Fibroblast of peridontal ligament (primary cell): ENCODE data around the gene TRAF3.
A peak's percentile ranks its signal among the peaks of the same experiment; 100 is the strongest.
"Not testable (repeated sequence)": the region's sequence is repeated elsewhere in the genome, so short reads cannot be mapped to it uniquely, and the experiment has no call there.

Source experiments
- DNase-seq: peaks from one replicate; pipeline ENCODE4 v3.0.0-alpha.2; 2010; ENCODE audit errors: extremely low read depth

Gene TRAF3

GRCh38 chr14:102892651-102893050 lies 115.4 kb downstream of the TRAF3 start:
- no peak for DNase-seq

GRCh38 chr14:102893452-102893851 lies 116.2 kb downstream of the TRAF3 start:
- DNase-seq: peak; percentile 95

GRCh38 chr14:102896735-102897134 lies 119.5 kb downstream of the TRAF3 start:
- DNase-seq: not testable (repeated sequence)

GRCh38 chr14:102897299-102898027 lies 120.2 kb downstream of the TRAF3 start:
- DNase-seq: no peak

GRCh38 chr14:102898298-102898697 lies 121.0 kb downstream of the TRAF3 start:
- no peak for DNase-seq

GRCh38 chr14:102898776-102899515 lies 121.7 kb downstream of the TRAF3 start:
- no peak for DNase-seq

GRCh38 chr14:102899516-102899900 lies 122.3 kb downstream of the TRAF3 start:
- no peak for DNase-seq

- no peak for DNase-seq
Measured at GRCh38 chr14:102900631-102901571, 123.7 kb downstream of the TRAF3 start.

GRCh38 chr14:102901633-102902032 lies 124.4 kb downstream of the TRAF3 start:
- DNase-seq: no peak

GRCh38 chr14:102902086-102902485 lies 124.8 kb downstream of the TRAF3 start:
- DNase-seq: no peak

- no peak for DNase-seq
Measured at GRCh38 chr14:102902523-102903247, 125.4 kb downstream of the TRAF3 start.

GRCh38 chr14:102903248-102903888 lies 126.1 kb downstream of the TRAF3 start:
- DNase-seq: no peak

GRCh38 chr14:102903889-102904512 lies 126.8 kb downstream of the TRAF3 start:
- DNase-seq: no peak

GRCh38 chr14:102905116-102906108 lies 128.2 kb downstream of the TRAF3 start:
- no peak for DNase-seq

GRCh38 chr14:102906616-102907302 lies 129.5 kb downstream of the TRAF3 start:
- no peak for DNase-seq

- no peak for DNase-seq
Measured at GRCh38 chr14:102907303-102907844, 130.1 kb downstream of the TRAF3 start.

GRCh38 chr14:102907980-102908730 lies 130.9 kb downstream of the TRAF3 start:
- DNase-seq: no peak
